NCI-H460 (cell line): ENCODE measurements around the gene CASP8AP2. TPM values are rescaled to one million over a fixed set of nuclear protein-coding genes. Genes with fewer than 3 reads are reported as not detected.
"Not testable (repeated sequence)": the region's sequence is repeated elsewhere in the genome, so short reads cannot be mapped to it uniquely, and the experiment has no call there.

Experiments
- DNase-seq: peaks from one replicate; pipeline ENCODE4 v3.0.0-alpha.2; 2016; ENCODE audit warnings: low read depth; ENCODE audit errors: extremely low read depth
- polyA plus RNA-seq: library from polyadenylated mRNA; depleted of rRNA; stranded (reverse); fragments of >200 nt; gene quantifications from 2 replicates; pipeline ENCODE4 v1.2.3, GENCODE V29; 2014; cell fraction: nucleus; rRNA removed
- total RNA-seq: library from RNA; depleted of rRNA; stranded (reverse); fragments of >200 nt; shearing (Covaris generic); gene quantifications from 2 replicates; pipeline ENCODE4 v1.2.3, GENCODE V29; 2014; rRNA removed

CASP8AP2 gene
- total RNA-seq = 7.8 and 8.7 TPM in 2 replicates
- 12.0 and 15.5 TPM in 2 replicates for polyA plus RNA-seq

DNA sequence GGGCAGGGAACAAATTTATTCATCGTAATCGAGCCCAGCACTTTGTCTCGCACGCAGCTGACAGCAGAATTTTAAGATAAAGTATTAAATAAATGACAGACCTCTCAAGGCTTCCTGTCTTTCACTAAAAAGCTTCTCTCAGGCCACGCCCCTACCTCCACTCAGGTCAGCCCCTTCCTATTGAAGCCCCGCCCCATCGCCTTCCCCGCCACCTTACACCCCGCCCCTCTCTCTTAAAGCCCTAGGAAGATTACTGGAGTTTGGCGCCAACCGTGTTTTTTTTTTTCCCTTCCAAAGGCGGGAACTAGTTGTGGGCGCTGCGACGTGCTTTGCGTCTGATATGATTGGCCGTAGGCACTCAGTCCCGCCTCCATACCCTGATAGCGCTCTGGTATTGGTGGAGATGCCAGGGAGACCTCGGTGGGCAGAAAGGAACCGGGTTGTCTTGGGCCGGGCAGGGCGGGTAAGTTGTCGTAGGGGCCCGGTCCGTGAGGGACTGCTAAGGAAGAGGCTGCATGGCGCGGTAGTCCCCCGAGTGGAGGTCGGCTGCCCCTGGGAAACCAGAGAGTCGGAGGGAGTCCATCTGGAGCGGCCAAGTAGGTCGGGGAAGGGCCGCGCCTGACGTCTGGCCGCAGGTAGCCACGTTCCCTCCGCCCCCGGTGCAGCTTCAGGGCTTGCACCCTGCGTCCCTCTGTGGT lies at the start of gene CASP8AP2:
Gene CASP8AP2 (plus strand): TSS at position 409 of the 698 bp plus-strand sequence.
- DNase-seq = peak; percentile 98

DNA sequence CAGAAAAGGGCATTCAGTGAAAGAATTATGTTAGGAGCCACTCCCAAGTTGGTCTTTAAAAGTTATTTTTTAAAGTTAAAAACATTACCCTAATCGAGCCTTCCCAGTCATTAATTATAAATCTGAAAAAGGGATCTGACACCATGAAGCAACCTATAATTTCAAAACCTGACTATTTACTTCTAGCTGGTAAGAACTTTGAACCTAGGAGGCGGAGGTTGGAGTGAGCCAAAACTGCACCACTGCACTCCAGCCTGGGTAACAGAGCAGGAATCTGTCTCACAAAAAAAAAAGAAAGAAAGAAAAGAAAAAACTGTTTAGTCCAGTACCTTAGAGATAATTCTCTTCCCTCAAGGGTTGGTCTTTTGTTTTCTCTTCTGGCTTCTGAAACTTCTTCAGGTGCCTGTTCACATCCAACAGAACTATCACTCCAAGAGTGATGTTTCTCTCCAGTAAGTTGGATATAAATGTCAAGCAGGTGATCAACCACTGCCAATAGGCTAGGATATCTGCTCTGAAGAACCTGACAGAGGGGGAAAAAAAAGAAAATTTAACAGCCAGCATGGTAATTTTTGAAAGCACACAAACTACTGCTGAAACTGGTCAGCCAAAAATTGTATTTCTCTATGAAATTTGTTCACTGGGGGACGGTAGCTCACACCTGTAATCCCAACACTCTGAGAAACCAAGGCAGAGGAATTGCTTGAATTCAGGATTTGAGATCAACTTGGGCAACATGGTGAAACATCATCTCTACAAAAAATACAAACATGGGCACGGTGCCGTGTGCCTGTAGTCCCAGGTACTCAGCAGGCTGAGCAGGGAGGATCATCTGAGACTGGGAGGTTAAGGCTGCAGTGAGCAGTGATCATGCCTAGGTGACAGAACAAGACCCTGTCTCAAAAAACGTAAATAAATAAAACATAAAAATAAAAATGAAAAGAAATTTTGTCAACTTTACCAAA lies 48.3 kb upstream of the CASP8AP2 start:
- DNase-seq = no peak

DNA sequence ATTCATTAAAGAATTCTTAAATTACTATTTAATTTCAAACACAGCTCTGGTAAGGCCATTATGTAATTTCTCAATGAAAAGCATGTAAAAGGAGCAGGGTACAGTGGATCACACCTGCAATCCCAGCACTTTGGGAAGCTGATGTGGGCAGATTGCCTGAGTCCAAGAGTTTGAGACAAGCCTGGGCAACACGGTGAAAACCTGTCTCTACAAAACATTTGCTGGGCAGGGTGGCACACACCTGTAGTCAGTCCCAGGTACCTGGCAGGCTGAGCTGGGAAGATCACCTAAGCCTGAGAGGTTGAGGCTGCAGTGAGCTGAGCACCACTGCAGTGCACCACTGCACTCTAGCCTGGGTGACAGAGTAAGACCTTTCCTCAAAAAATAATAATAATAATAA lies 47.5 kb upstream of the CASP8AP2 start:
- DNase-seq = no peak

DNA sequence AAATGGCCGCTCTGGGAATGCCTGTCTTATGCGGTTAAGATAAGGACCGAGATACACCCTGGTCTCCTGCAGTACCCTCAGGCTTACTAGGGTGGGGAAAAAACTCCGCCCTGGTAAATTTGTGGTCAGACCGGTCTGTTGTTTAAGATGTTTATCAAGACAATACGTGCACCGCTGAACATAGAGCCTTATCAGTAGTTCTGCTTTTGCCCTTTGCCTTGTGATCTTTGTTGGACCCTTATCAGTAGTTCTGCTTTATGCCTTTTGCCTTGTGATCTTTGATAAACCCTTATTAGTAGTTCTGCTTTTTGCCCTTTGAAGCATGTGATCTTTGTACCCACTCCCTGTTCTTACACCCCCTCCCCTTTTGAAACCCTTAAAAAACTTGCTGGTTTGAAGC lies 46.4 kb upstream of the CASP8AP2 start:
- DNase-seq = not testable (repeated sequence)

- no peak for DNase-seq
Measured at GRCh38 chr6:89784838-89785237, 44.8 kb upstream of the CASP8AP2 start.

- DNase-seq = no peak
Measured at GRCh38 chr6:89786970-89787369, 42.7 kb upstream of the CASP8AP2 start.

DNA sequence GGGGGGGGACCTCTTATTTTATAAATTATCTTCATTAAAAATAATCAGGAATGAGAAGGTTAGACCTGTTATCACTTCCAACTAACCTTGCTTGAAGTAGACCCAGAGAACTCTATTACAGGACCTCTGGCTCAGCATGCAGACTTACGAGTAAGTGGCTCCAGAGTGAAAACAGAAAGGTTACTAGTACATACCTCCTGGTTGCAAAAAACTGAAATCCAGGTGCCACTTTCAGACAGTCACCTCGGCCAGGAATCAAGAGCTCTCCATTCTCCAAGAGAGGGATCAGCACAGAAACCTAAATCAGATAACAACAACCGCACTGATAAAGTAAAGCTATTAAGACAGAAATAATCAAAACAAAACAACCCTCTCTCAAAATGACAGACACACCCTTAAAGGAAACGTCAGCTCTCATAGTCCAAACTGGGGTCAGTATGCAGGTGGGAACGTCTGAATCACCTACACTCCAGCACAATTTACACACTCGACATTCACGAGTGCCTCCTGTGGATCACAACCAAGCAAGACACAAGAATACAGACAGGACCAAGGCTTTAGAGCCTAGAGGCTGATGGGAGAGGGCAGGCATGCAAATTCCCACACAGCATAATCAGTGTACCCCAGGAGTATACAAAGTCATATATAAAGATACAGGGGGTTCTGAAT lies 41.9 kb upstream of the CASP8AP2 start:
- DNase-seq = no peak

DNA sequence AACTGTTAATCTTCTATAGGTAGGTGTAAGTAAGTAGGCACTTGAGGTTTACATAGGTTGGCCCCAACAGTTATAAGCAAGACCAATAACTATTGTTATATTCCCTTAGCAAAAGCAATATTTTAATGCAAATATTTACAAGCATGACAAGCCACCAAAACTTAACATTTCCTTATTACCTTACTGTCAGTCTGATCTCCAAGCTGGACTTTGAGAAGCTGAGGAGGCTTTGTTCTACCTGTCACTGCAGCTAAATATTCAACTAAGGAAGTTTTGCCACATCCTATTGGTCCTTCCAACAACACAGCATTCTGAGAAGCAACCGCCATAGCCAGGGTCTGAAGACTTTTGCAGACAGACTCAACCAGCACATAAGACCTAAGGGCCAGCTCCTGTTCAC lies 39.7 kb upstream of the CASP8AP2 start:
- DNase-seq = no peak

DNA sequence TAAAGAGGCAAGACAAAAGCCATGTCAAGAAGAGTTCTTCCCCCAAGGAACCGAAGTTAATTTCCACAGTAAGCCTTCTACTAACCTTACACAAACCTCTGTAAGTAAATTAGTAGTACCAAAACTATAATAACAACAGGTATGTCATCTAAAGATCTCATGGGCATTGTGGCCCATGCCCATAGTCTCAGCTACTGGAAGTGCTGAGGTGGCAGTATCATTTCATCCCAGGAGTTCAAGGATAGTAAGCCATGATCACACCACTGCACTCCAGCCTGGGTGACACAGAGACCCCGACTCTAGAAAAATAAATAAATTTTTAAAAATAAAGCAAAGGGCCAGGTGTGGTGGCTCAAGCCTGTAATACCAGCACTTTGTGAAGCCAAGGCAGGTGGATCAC lies 39.3 kb upstream of the CASP8AP2 start:
- no peak for DNase-seq

- peak; percentile 12 for DNase-seq
Measured at GRCh38 chr6:89792881-89793280, 36.8 kb upstream of the CASP8AP2 start.

GRCh38 chr6:89793586-89793985 lies 36.1 kb upstream of the CASP8AP2 start:
- no peak for DNase-seq

GRCh38 chr6:89794324-89794723 lies 35.4 kb upstream of the CASP8AP2 start:
- no peak for DNase-seq

DNA sequence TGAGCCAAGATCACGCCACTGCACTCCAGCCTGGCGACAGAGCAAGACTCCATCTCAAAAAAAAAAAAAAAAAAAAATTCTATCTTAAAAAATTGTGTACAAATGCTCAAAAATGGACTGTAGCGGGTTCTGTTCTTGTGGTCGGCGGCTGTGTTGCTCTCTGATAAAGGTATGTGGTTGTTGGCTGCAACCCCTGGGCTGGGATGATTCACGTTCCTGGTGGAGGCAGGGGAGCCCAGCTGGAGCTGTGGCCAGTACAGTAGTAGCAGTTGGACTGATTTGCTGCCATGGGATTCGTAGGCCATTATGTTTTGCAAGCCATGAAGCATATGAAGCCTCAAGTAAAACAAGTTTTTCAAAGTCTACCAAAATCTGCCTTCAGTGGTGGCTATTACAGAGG lies 32.4 kb upstream of the CASP8AP2 start:
- no peak for DNase-seq

DNA sequence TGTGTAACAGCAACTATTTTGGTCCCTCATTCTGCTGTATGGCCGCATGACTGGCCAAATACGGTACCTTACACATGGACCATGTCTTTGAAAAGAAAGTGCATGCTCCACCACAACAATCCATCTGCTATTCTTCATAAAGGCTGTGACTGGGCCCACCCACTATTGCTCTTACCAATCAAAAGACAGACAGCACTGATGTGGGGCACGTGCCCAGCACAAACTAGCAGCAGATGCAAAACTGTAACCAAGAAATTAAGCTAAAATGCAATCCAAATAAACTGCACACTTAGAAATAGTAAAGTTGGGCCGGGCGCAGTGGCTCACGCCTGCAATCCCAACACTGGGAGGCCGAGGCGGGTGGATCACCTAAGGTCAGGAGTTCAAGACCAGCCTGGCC lies 30.6 kb upstream of the CASP8AP2 start:
- no peak for DNase-seq

DNA sequence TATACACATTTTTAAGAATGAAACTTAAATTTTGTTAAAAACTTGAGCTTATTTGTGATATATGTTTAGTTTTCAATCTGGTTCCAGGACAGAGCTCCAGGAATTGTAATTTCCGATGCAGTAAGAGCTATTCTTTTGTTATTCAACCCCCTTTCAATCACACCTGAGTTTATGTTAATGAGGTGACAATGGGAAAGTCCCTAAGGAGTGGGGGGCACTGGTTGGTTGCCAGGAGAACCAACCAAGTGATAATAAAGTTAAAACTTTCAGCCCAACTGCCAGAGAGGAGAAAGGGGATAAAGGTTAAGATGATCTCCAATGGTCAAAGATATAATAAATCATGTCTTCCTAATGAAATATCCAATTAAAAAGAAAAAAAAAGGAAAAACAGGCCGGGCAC lies 29.9 kb upstream of the CASP8AP2 start:
- no peak for DNase-seq

GRCh38 chr6:89803271-89803670 lies 26.4 kb upstream of the CASP8AP2 start:
- DNase-seq = no peak

DNA sequence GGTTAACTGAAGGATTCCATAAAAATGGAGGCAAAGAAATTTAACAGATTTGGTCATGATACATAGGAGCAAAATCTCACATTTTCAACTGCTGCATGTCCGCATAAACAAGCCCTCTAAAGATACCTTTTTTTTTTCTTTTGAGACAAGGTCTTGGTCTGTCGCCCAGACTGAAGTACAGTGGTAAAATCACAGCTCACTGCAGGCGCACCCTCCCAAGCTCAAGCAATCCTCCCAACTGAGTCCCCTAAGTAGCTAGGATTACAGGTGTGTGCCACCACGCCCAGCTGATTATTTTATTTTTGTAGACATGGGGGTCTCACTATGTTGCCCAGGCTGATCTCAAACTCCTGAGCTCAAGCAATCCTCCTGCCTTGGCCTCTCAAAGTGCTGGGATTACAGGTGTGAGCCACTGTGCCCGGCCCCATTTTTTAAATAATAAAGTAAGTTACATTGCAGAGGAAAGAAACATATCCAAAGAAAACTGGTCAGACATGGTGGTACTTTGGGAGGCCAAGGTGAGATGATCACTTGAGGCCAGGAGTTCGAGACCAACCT lies 23.8 kb upstream of the CASP8AP2 start:
- no peak for DNase-seq

DNA sequence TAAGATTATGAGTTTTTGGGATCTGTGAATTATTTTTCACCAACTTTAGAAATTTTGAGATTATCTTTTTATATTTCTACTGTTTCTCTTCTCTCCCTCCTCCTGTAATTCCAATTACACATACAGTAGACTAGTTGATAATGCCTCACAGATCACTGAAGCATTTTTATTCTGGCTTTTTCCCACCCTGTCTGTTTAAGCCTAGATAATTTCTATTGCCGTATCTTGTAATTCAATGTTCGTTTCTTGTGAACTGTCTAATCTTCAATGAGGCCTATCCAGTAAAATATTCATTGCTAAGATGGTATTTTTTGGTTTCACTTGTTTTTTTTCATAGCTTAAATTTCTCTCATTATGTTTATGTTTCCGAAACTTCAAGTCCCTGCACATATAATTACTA lies 22.1 kb upstream of the CASP8AP2 start:
- DNase-seq = no peak

DNA sequence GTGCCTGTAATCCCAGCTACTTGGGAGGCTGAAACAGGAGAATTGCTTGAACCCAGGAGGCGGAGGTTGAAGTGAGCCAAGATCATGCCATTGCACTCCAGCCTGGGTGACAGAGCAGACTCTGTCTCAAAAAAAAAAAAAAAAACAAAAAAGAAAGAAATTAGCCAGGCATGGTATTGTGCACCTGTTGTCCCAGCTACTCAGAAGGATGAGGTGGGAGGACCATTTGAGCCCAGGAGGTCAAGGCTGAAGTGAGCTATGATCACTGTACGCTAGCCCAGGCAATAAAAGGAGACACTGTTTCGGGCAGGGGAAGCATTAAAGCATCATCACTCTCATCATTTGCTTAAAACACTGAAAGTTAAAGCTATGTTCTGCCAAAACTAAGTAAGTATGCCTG lies 16.3 kb upstream of the CASP8AP2 start:
- DNase-seq = not testable (repeated sequence)

DNA sequence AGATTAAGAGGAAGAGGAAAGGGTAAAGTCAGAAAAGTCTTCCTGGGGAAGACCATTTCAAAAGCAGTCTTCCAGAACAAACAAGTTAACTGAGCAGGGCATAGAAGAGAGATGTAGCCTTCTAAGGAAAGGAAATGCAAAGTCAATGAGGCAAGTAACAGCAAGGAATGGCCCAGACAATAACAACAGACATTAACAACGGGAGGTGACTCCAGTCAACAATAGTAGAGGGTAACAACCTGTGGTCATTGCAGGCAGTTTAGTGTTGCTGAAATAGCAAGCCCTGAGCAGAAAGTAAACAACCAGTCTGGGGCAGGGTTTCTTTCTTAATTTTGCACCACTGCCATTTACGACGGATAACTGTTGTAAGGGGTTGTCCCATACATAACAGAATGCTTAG lies 12.2 kb upstream of the CASP8AP2 start:
- no peak for DNase-seq

GRCh38 chr6:89818977-89819335 lies 10.7 kb upstream of the CASP8AP2 start:
- DNase-seq = no peak
